IMR-90 (cell line): ENCODE measurements around the gene PCDHGA6. TPM values are rescaled to one million over a fixed set of nuclear protein-coding genes. Genes with fewer than 3 reads are reported as not detected.

ENCODE experiments used
- ATAC-seq: fragments of 200-7000 bp; cut with Tn5 transposase; 2 replicates; pipeline ENCODE4 v1.9.1; 2020; ENCODE audit warnings: low read depth, mild to moderate bottlenecking, moderate library complexity
- BruUV-seq: library from RNA; stranded (reverse); fragments of 400-500 nt; replicated peaks from 2 replicates; lab custom pipeline; 2021; lab: Mats Ljungman, UMichigan
- CTCF ChIA-PET: fragments of 300-600 bp; formaldehyde crosslinking; extraction: SDS; loops from one replicate; lab custom pipeline; 2021; ENCODE audit warnings: antibody characterized with exemption; lab: Yijun Ruan, JAX
- POLR2A ChIA-PET: fragments of 300-600 bp; sonication (Branson Sonifier 250); formaldehyde crosslinking; loops from one replicate; lab custom pipeline; 2022; ENCODE audit warnings: antibody characterized with exemption; ENCODE audit not compliant: unreplicated experiment; lab: Charles Lee
- DNase-seq: peaks from one replicate; pipeline ENCODE4 v3.0.0; 2013
- H2AFZ ChIP-seq: replicated peaks from 2 replicates; pipeline ENCODE3; 2013; ENCODE audit warnings: low read length, mild to moderate bottlenecking; ENCODE audit not compliant: poor library complexity
- H2AK5ac ChIP-seq: 2 replicates; pipeline ENCODE4 v1.6.1; 2013; ENCODE audit warnings: low read depth, low read length, inconsistent platforms
- H2AK9ac ChIP-seq: replicated peaks from 2 replicates; pipeline ENCODE3; 2013; ENCODE audit warnings: mild to moderate bottlenecking, low read depth, low read length, moderate library complexity; ENCODE audit not compliant: poor library complexity
- H2BK120ac ChIP-seq: 2 replicates; pipeline ENCODE4 v1.6.1; 2013; ENCODE audit warnings: low read depth, low read length, inconsistent platforms
- H2BK15ac ChIP-seq: 3 replicates; pipeline ENCODE4 v1.6.1; 2013; ENCODE audit warnings: low read depth, low read length, inconsistent platforms
- H2BK20ac ChIP-seq: 2 replicates; pipeline ENCODE4 v1.6.1; 2013; ENCODE audit warnings: low read depth, mild to moderate bottlenecking, inconsistent platforms, low read length, moderate library complexity
- H2BK5ac ChIP-seq: 2 replicates; pipeline ENCODE4 v1.6.1; 2013; ENCODE audit warnings: mild to moderate bottlenecking, low read depth, low read length, inconsistent platforms; ENCODE audit not compliant: poor library complexity, severe bottlenecking
- H3K14ac ChIP-seq: replicated peaks from 2 replicates; pipeline ENCODE4 v1.6.1; 2013; ENCODE audit warnings: low read depth, low read length, inconsistent platforms
- H3K18ac ChIP-seq: 2 replicates; pipeline ENCODE4 v1.6.1; 2013; ENCODE audit warnings: low read depth, low read length, control low read depth
- H3K23ac ChIP-seq: 2 replicates; pipeline ENCODE4 v1.6.1; 2013; ENCODE audit warnings: low read depth, low read length, inconsistent platforms
- H3K27ac ChIP-seq: 2 replicates; pipeline ENCODE4 v1.5.1; 2013; ENCODE audit warnings: mild to moderate bottlenecking, control low read depth, low read length; ENCODE audit not compliant: insufficient read depth
- H3K27me3 ChIP-seq: 2 replicates; pipeline ENCODE4 v1.6.1; 2013; ENCODE audit warnings: low read length; ENCODE audit not compliant: control insufficient read depth, insufficient read depth
- H3K36me3 ChIP-seq: 2 replicates; pipeline ENCODE4 v1.6.1; 2013; ENCODE audit warnings: low read length, mixed read lengths; ENCODE audit not compliant: control insufficient read depth, insufficient read depth
- H3K4ac ChIP-seq: 2 replicates; pipeline ENCODE4 v1.6.1; 2013; ENCODE audit warnings: low read depth, low read length, inconsistent platforms
- H3K4me1 ChIP-seq: 2 replicates; pipeline ENCODE4 v1.6.1; 2013; ENCODE audit warnings: low read length, mixed read lengths; ENCODE audit not compliant: control insufficient read depth, insufficient read depth
- H3K4me2 ChIP-seq: 2 replicates; pipeline ENCODE4 v1.6.1; 2013; ENCODE audit warnings: low read depth, mild to moderate bottlenecking, control low read depth, low read length, moderate library complexity
- H3K4me3 ChIP-seq: 2 replicates; pipeline ENCODE4 v1.5.1; 2013; ENCODE audit warnings: low read depth, mild to moderate bottlenecking, control low read depth, low read length, moderate library complexity; ENCODE audit not compliant: insufficient read depth
- H3K56ac ChIP-seq: 2 replicates; pipeline ENCODE4 v1.6.1; 2013; ENCODE audit warnings: low read length, inconsistent platforms; ENCODE audit not compliant: insufficient read depth; ENCODE audit errors: extremely low read depth
- H3K79me1 ChIP-seq, 2 experiments: 2 replicates each; pipeline ENCODE4 v1.6.1; 2013; ENCODE audit warnings: low read length in 2 of 2, inconsistent platforms in 1 of 2, low read depth in 1 of 2
- H3K9ac ChIP-seq: 2 replicates; pipeline ENCODE4 v1.6.1; 2013; ENCODE audit warnings: low read depth, low read length, control low read depth
- H3K9me1 ChIP-seq: 2 replicates; pipeline ENCODE4 v1.6.1; 2013; ENCODE audit warnings: low read length, inconsistent platforms; ENCODE audit not compliant: insufficient read depth
- H3K9me3 ChIP-seq: 2 replicates; pipeline ENCODE4 v1.6.1; 2013; ENCODE audit warnings: low read length; ENCODE audit not compliant: control insufficient read depth, insufficient read depth
- H4K20me1 ChIP-seq: 2 replicates; pipeline ENCODE4 v1.6.1; 2013; ENCODE audit warnings: low read length, inconsistent platforms; ENCODE audit not compliant: insufficient read depth
- H4K5ac ChIP-seq: 2 replicates; pipeline ENCODE4 v1.6.1; 2013; ENCODE audit warnings: mild to moderate bottlenecking, low read depth, low read length, control low read depth
- H4K8ac ChIP-seq, 2 experiments: 2 replicates each; pipeline ENCODE4 v1.6.1; 2013; ENCODE audit warnings: low read depth in 2 of 2, low read length in 2 of 2, control low read depth in 1 of 2, inconsistent platforms in 1 of 2
- H4K91ac ChIP-seq: 2 replicates; pipeline ENCODE4 v1.6.1; 2013; ENCODE audit warnings: low read depth, low read length, inconsistent platforms; ENCODE audit not compliant: insufficient read depth
- MAFK ChIP-seq: IDR thresholded peaks from 2 replicates; pipeline ENCODE4 v1.6.1; 2012; ENCODE audit warnings: low read depth, low read length, improper control_type of control experiment
- RAD21 ChIP-seq: IDR thresholded peaks from 2 replicates; pipeline ENCODE4 v1.6.1; 2012; ENCODE audit warnings: low read length, improper control_type of control experiment
- WGBS, 2 experiments: methylation state at CpG; one replicate each; pipeline versions ENCODE4 v1.1.5 to v1.1.7; 2013; ENCODE audit warnings: missing lambda C conversion rate in 2 of 2; ENCODE audit not compliant: insufficient read length in 1 of 2; ENCODE audit errors: extremely low coverage in 2 of 2; 5-methylcytosine and 5-hydroxymethylcytosine counted together
- dilution Hi-C: fragments of 300-500 bp; cut with HindIII; formaldehyde crosslinking; loops from one replicate; pipeline ENCODE4 v1.14.3; 2018; ENCODE audit warnings: low sequenced_read_pairs; ENCODE audit not compliant: unreplicated experiment
- in situ Hi-C: fragments of 300-500 bp; cut with MboI; formaldehyde crosslinking; loops from 3 replicates; pipeline ENCODE4 v1.14.3; 2019; ENCODE audit warnings: low sequenced_read_pairs, inconsistent platforms, mixed read lengths
- intact Hi-C: fragments of 100-400 bp; cut with micrococcal nuclease; formaldehyde crosslinking; loops from 2 replicates; pipeline ENCODE4 v1.10.0; 2022
- polyA plus RNA-seq, 3 experiments: library from polyadenylated mRNA; depleted of rRNA; stranded (reverse); fragments of >200 nt; gene quantifications; 2 replicates each; pipeline ENCODE4 v1.2.3, GENCODE V29; 2012; ENCODE audit warnings: low replicate concordance in 1 of 3
- total RNA-seq: library from RNA; depleted of rRNA; stranded (reverse); fragments of >200 nt; gene quantifications from 2 replicates; pipeline ENCODE4 v1.2.3, GENCODE V29; 2012
- TF ChIP-seq, protein P1 (sequence below): conservative IDR thresholded peaks from 2 replicates; pipeline ENCODE4 v1.5.1; 2012; ENCODE audit warnings: mild to moderate bottlenecking, low read depth, low read length, improper control_type of control experiment

PCDHGA6 gene
- total and polyA plus RNA-seq, 2 of the 4 experiments (the other 2 are of a cell fraction), result 4.1 to 4.7 TPM

GRCh38 chr5:141354900-141355469 is 18.7 kb upstream of the PCDHGA6 start, which contains the start of gene PCDHGA4:
PCDHGA4 (plus strand) TSS chr5:141355021; CDS start chr5:141355108, 87 bp downstream.
- H4K91ac ChIP-seq, result no peak within 1 kb of the TSS
- no peaks in the 10 kb centered on the region for H4K20me1 ChIP-seq
- H2BK120ac ChIP-seq, result no peak within 1 kb of the TSS
- no peak within 1 kb of the TSS for H4K8ac ChIP-seq
- H3K56ac ChIP-seq, result no peak within 1 kb of the TSS
- WGBS, 2 experiments, result 17% methylated on average over 10 of the region's 29 CpGs; no CpG with 5 or more reads in 1 of the 2 experiments
- POLR2A ChIA-PET, result no interaction called here
- H2AK9ac ChIP-seq, result no peak within 1 kb of the TSS
- CTCF ChIA-PET, result no interaction called here
- no peak within 1 kb of the TSS for H2AK5ac ChIP-seq
- H3K9me1 ChIP-seq, result no peaks in the 10 kb centered on the region
- ATAC-seq (no peak; the same call in 1 of the 2 replicates), DNase-seq (peak; percentile 28)
- no peak within 1 kb of the TSS for H3K27ac ChIP-seq
- H2AFZ ChIP-seq, result peak within 1 kb of the TSS; percentile 82
- H3K79me1 ChIP-seq, result no peaks in the 10 kb centered on the region
- no peak within 1 kb of the TSS for H3K14ac ChIP-seq
- peak within 1 kb of the TSS; percentile 85 for H3K4me2 ChIP-seq
- 0 out of 2 replicates have a peak within 1 kb of the TSS, but pooled peaks have one; percentile 19 for H3K9ac ChIP-seq
- intact Hi-C loops (no loop called here), in situ Hi-C loops (no loop called here), dilution Hi-C loops (no loop called here)
- no peak within 1 kb of the TSS for H3K23ac ChIP-seq
- TF ChIP-seq RAD21, result peak; percentile 36
- TF ChIP-seq, protein P1, sequence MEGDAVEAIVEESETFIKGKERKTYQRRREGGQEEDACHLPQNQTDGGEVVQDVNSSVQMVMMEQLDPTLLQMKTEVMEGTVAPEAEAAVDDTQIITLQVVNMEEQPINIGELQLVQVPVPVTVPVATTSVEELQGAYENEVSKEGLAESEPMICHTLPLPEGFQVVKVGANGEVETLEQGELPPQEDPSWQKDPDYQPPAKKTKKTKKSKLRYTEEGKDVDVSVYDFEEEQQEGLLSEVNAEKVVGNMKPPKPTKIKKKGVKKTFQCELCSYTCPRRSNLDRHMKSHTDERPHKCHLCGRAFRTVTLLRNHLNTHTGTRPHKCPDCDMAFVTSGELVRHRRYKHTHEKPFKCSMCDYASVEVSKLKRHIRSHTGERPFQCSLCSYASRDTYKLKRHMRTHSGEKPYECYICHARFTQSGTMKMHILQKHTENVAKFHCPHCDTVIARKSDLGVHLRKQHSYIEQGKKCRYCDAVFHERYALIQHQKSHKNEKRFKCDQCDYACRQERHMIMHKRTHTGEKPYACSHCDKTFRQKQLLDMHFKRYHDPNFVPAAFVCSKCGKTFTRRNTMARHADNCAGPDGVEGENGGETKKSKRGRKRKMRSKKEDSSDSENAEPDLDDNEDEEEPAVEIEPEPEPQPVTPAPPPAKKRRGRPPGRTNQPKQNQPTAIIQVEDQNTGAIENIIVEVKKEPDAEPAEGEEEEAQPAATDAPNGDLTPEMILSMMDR, result peak; percentile 63
- TF ChIP-seq MAFK, result no peak
- no peaks in the 10 kb centered on the region for H3K4me1 ChIP-seq
- H4K5ac ChIP-seq, result peak within 1 kb of the TSS; percentile 87; the same call in 1 of the 2 replicates
- H3K9me3 ChIP-seq, result peaks cover 55% of the 10 kb centered on the region
- no peak within 1 kb of the TSS for H3K4ac ChIP-seq
- peak within 1 kb of the TSS; percentile 13; the same call in 1 of the 2 replicates for H3K18ac ChIP-seq
- H2BK5ac ChIP-seq, result no peak within 1 kb of the TSS
- no peak within 1 kb of the TSS for H2BK20ac ChIP-seq
- peaks cover 5% of the 10 kb centered on the region; the same call in 1 of the 2 replicates for H3K36me3 ChIP-seq
- no TSS peak for BruUV-seq
- H3K4me3 ChIP-seq, result peak within 1 kb of the TSS; percentile 76
- no peaks in the 10 kb centered on the region for H3K27me3 ChIP-seq
- no peak within 1 kb of the TSS for H2BK15ac ChIP-seq
